Neural progenitor cell (in vitro differentiated cells): ENCODE data around the gene GRAMD4.

Source experiments
- EZH2 ChIP-seq: fragments of 200-600 bp; sonication (generic); IDR thresholded peaks from 2 replicates; pipeline ENCODE4 v1.6.1; 2017; ENCODE audit warnings: antibody characterized with exemption, mild to moderate bottlenecking, moderate library complexity
- TF ChIP-seq, protein P1 (sequence below): fragments of 200-600 bp; sonication (generic); IDR thresholded peaks from 2 replicates; pipeline ENCODE4 v1.5.1; 2017; ENCODE audit warnings: antibody characterized with exemption, mild to moderate bottlenecking

- TF ChIP-seq, protein P1, sequence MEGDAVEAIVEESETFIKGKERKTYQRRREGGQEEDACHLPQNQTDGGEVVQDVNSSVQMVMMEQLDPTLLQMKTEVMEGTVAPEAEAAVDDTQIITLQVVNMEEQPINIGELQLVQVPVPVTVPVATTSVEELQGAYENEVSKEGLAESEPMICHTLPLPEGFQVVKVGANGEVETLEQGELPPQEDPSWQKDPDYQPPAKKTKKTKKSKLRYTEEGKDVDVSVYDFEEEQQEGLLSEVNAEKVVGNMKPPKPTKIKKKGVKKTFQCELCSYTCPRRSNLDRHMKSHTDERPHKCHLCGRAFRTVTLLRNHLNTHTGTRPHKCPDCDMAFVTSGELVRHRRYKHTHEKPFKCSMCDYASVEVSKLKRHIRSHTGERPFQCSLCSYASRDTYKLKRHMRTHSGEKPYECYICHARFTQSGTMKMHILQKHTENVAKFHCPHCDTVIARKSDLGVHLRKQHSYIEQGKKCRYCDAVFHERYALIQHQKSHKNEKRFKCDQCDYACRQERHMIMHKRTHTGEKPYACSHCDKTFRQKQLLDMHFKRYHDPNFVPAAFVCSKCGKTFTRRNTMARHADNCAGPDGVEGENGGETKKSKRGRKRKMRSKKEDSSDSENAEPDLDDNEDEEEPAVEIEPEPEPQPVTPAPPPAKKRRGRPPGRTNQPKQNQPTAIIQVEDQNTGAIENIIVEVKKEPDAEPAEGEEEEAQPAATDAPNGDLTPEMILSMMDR = no peak
- no peak for TF ChIP-seq EZH2
Measured at GRCh38 chr22:46611189-46611588, 9.0 kb upstream of the GRAMD4 start.
